ENCODE results near the gene DUSP1. TPM values are rescaled to one million over a fixed set of nuclear protein-coding genes. Genes with fewer than 3 reads are reported as not detected.

The DUSP1 gene
- total and polyA plus RNA-seq, 4 donors: 138 to 1,153 (median 344) TPM

DNA sequence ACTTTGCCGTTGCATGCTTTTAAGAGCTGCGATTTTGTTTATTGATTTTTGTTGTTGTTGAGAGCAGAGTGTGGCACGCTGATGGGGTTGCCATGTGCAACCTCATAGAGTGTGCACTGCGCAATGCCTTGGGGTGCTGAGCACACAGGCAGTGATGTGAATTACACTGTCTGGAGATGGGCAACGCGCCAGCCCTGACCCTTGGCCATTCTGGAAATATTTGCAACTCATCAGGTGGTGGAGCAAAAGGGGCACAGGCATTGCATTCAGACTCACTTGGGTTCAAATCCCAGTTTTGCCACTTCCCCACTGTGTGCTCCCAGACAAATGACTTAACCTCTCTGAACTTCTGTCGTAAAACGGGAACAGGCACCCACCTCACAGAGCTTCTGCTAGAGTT is 25.6 kb downstream of the DUSP1 start:
- DNase-seq: no peak
- no peak overlapping the region for H3K9ac ChIP-seq (ENCODE audit: insufficient read depth in 1 of 2, low read length in 2 of 2)

DNA sequence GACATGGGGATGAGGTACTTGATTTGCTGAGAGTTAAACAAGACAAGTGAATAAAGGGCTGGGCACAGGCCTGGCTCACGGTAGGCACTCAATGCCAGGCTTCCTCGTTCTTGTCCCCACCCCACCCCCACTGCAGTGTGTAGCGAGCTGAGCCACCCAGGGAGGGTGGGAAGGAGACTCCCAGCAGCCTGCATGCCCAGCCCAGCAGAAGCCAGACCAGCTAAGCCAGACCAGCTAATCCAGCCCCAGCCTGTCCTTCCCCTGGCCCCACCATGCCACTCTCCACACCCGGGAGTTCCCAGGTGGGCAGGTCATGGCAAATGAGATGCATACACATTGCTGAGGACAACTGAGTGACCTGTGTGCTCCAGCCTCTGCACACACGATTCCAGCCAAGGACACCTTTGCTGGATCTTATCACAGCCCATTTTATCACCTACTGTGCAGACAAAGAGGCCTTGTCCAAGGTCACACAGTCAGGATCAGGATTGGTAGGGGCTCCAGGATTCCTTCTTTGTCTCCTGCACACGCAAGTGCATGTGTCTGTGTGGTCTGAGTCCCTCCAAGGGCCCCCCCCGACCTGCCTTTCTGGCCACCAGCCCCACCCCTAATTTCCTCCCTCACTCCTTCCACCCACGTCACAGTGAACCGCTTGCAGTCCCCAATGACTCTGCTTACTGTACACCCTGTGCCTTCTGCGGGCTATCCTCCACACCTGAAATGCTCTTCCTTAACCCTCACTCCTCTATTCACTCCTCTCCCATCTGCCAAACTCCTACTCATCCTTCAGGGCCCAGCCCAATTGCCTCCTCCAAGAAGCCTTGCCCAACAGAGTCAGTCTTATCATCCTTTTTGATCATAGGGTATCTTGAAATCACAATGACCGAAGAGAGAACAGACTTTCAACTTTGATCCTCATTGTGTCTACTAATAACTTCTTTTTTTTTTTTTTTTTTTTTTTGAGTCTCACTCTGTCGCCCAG is 26.6 kb downstream of the DUSP1 start:
- Histone ChIP-seq H3K9me3 (ENCODE audit: control insufficient read depth in 4 of 4, insufficient read depth in 3 of 4, low read length in 3 of 4) (peaks cover 0 to 2% (median 0%) of the 10 kb centered on the region in 4 donors), H3K27ac (ENCODE audit: low read depth in 1 of 2, low read length in 1 of 2) (peak overlapping the region in 1 of 2 donors; percentile 7)
- 50 to 62% methylated on average over 11 to 12 of the region's 12 CpGs for WGBS, 2 donors

More for the DNA sequence above, 25.6 kb downstream of the DUSP1 start:
- Histone ChIP-seq H3K9me3 (ENCODE audit: control insufficient read depth in 4 of 4, insufficient read depth in 3 of 4, low read length in 3 of 4) (peaks cover 0 to 2% (median 0%) of the 10 kb centered on the region in 4 donors), H3K4me3 (no peak overlapping the region), H3K36me3 (ENCODE audit: control insufficient read depth in 4 of 4, insufficient read depth in 4 of 4, low read length in 4 of 4) (no peaks in the 10 kb centered on the region), H3K27ac (ENCODE audit: low read depth in 1 of 2, low read length in 1 of 2) (peak overlapping the region in 1 of 2 donors; percentile 96), H3K27me3 (ENCODE audit: control insufficient read depth in 3 of 3, insufficient read depth in 3 of 3, low read length in 2 of 3) (no peaks in the 10 kb centered on the region), H3K4me1 (ENCODE audit: control insufficient read depth in 5 of 5, insufficient read depth in 5 of 5, low read length in 5 of 5) (peaks cover 4 to 15% (median 10%) of the 10 kb centered on the region in 5 donors)
- TF ChIP-seq, protein P1, sequence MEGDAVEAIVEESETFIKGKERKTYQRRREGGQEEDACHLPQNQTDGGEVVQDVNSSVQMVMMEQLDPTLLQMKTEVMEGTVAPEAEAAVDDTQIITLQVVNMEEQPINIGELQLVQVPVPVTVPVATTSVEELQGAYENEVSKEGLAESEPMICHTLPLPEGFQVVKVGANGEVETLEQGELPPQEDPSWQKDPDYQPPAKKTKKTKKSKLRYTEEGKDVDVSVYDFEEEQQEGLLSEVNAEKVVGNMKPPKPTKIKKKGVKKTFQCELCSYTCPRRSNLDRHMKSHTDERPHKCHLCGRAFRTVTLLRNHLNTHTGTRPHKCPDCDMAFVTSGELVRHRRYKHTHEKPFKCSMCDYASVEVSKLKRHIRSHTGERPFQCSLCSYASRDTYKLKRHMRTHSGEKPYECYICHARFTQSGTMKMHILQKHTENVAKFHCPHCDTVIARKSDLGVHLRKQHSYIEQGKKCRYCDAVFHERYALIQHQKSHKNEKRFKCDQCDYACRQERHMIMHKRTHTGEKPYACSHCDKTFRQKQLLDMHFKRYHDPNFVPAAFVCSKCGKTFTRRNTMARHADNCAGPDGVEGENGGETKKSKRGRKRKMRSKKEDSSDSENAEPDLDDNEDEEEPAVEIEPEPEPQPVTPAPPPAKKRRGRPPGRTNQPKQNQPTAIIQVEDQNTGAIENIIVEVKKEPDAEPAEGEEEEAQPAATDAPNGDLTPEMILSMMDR (IDR thresholded peaks at IDR 0.05; ENCODE audit: control extremely low read depth, extremely low read depth): no peak
- no peak for ATAC-seq (ENCODE audit: insufficient read depth, low FRiP score)
- 95% methylated on average over 8 of the region's 8 CpGs for WGBS, 2 donors

DNA sequence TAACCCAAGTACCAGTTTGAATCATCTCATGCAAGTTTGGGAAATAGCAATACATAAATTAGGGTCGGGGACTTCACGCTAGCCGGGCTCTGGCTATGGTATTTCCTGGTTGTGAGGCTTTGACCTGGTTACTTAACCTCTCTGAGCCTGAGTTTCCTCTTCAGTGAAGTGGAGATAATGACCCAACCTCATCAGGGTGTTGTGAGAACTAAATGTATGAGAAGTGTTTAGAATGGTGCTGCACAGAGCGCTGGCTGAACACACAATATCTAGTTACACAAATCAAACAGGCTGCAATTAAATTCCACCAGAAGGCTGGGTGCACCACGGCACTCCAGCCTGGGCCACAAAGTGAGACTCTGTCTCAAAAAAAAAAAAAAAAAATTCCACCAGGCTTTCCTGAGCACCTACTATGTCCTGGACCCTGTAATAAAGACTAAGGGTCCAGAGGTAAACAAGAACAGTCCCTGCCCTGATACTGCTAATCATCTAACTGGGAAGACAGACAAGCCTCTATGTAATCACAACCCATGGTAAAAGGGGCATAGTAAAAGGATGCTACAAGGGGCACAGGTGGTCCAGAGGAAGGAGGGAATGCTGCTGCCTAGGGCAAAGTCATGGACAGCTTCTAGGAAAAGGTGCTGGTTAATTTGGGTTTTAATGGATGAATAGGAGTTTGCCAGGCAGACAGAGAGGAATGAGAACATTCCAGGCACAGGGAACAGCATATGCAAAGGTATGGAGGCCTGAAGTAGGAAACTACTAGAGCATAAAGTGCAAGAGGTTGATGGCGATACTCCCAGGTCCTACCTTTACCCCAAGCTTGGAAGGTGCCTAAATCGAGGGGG is 27.7 kb downstream of the DUSP1 start:
- no peaks in the 10 kb centered on the region for H3K27me3 ChIP-seq (ENCODE audit: control insufficient read depth in 3 of 3, insufficient read depth in 3 of 3, low read length in 2 of 3)

More for the DNA sequence above, 26.6 kb downstream of the DUSP1 start:
- DNase-seq: peak in 1 of 3 donors; percentile 27
- peak; percentile 38 for ATAC-seq (ENCODE audit: insufficient read depth, low FRiP score)
- no peaks in the 10 kb centered on the region for H3K27me3 ChIP-seq (ENCODE audit: control insufficient read depth in 3 of 3, insufficient read depth in 3 of 3, low read length in 2 of 3)
- peaks cover 2 to 12% (median 7%) of the 10 kb centered on the region in 5 donors for H3K4me1 ChIP-seq (ENCODE audit: control insufficient read depth in 5 of 5, insufficient read depth in 5 of 5, low read length in 5 of 5)
- H3K9ac ChIP-seq (ENCODE audit: insufficient read depth in 1 of 2, low read length in 2 of 2): no peak overlapping the region
- H3K4me3 ChIP-seq: no peak overlapping the region
- no peaks in the 10 kb centered on the region for H3K36me3 ChIP-seq (ENCODE audit: control insufficient read depth in 4 of 4, insufficient read depth in 4 of 4, low read length in 4 of 4)
- TF ChIP-seq, protein P1 (IDR thresholded peaks at IDR 0.05; ENCODE audit: control extremely low read depth, extremely low read depth): no peak

More for the DNA sequence above, 27.7 kb downstream of the DUSP1 start:
- H3K4me3 ChIP-seq: no peak overlapping the region
- no peaks in the 10 kb centered on the region for H3K36me3 ChIP-seq (ENCODE audit: control insufficient read depth in 4 of 4, insufficient read depth in 4 of 4, low read length in 4 of 4)
- WGBS, 2 donors: 65 to 87% methylated on average over 7 of the region's 7 CpGs
- H3K4me1 ChIP-seq (ENCODE audit: control insufficient read depth in 5 of 5, insufficient read depth in 5 of 5, low read length in 5 of 5): peaks cover 0 to 6% (median 5%) of the 10 kb centered on the region in 5 donors
- TF ChIP-seq, protein P1 (IDR thresholded peaks at IDR 0.05; ENCODE audit: control extremely low read depth, extremely low read depth): no peak
- no peak overlapping the region for H3K9ac ChIP-seq (ENCODE audit: insufficient read depth in 1 of 2, low read length in 2 of 2)
- peak overlapping the region in 1 of 2 donors; percentile 15 for H3K27ac ChIP-seq (ENCODE audit: low read depth in 1 of 2, low read length in 1 of 2)
- DNase-seq (no peak), ATAC-seq (ENCODE audit: insufficient read depth, low FRiP score) (no peak)
- H3K9me3 ChIP-seq (ENCODE audit: control insufficient read depth in 4 of 4, insufficient read depth in 3 of 4, low read length in 3 of 4): peaks cover 0 to 2% (median 0%) of the 10 kb centered on the region in 4 donors
